ENCODE data around the gene ARRDC4. TPM values are rescaled to one million over a fixed set of nuclear protein-coding genes. Genes with fewer than 3 reads are reported as not detected.

ARRDC4 gene
- total RNA-seq, 1 experiment from 2014 or later, result 7.1 TPM

GRCh38 chr15:98009169-98009568 lies 48.7 kb downstream of the ARRDC4 start:
- POLR2A ChIA-PET (ENCODE audit: unreplicated experiment), result no interaction called here
- intact Hi-C loops (cut with micrococcal nuclease), result no loop called here
- DNase-seq, result no peak
- Histone ChIP-seq H3K4me1 (ENCODE audit: insufficient read depth, low read length) (peaks cover 2% of the 10 kb centered on the region), H3K36me3 (ENCODE audit: low read depth, low read length) (no peaks in the 10 kb centered on the region), H3K27ac (ENCODE audit: low read length) (no peak overlapping the region), H3F3A (ENCODE audit: low read length, unreplicated experiment) (no peaks in the 10 kb centered on the region), H3K9me3 (ENCODE audit: low read length) (no peaks in the 10 kb centered on the region), H2AFZ (ENCODE audit: low read length) (no peak overlapping the region), H3K4me2 (ENCODE audit: low read length) (no peak overlapping the region), H3K9ac (ENCODE audit: low read length) (no peak overlapping the region), H3K4me3 (ENCODE audit: low read length) (no peak overlapping the region), H4K20me1 (ENCODE audit: low read length) (no peaks in the 10 kb centered on the region), H3K27me3 (ENCODE audit: low read length) (peaks cover 26% of the 10 kb centered on the region), H3K79me2 (ENCODE audit: low read length) (no peaks in the 10 kb centered on the region), H3K9me2 (replicated peaks; ENCODE audit: low read length) (no peaks in the 10 kb centered on the region)
- no peak for ATAC-seq
- no peak for TF ChIP-seq CTCF (conservative IDR thresholded peaks at IDR 0.05; ENCODE audit: low read depth, low read length)
- TF ChIP-seq EZH2phosphoT487 (IDR thresholded peaks at IDR 0.05; ENCODE audit: borderline replicate concordance, low read length), result no peak
- TF ChIP-seq EZH2 (IDR thresholded peaks at IDR 0.05; ENCODE audit: low read length, unreplicated experiment), result no peak
- CTCF ChIA-PET, result no interaction called here
- no TSS peak for BruUV-seq (replicated peaks)

GRCh38 chr15:98009971-98010370 lies 49.5 kb downstream of the ARRDC4 start:
- Histone ChIP-seq H3K4me2 (ENCODE audit: low read length) (no peak overlapping the region), H3K79me2 (ENCODE audit: low read length) (no peaks in the 10 kb centered on the region), H4K20me1 (ENCODE audit: low read length) (no peaks in the 10 kb centered on the region), H3K36me3 (ENCODE audit: low read depth, low read length) (no peaks in the 10 kb centered on the region), H3K4me3 (ENCODE audit: low read length) (no peak overlapping the region), H3K9ac (ENCODE audit: low read length) (no peak overlapping the region), H3K4me1 (ENCODE audit: insufficient read depth, low read length) (no peaks in the 10 kb centered on the region), H3K27me3 (ENCODE audit: low read length) (peaks cover 32% of the 10 kb centered on the region), H2AFZ (ENCODE audit: low read length) (no peak overlapping the region), H3F3A (ENCODE audit: low read length, unreplicated experiment) (no peaks in the 10 kb centered on the region), H3K9me3 (ENCODE audit: low read length) (no peaks in the 10 kb centered on the region), H3K27ac (ENCODE audit: low read length) (no peak overlapping the region), H3K9me2 (replicated peaks; ENCODE audit: low read length) (no peaks in the 10 kb centered on the region)
- intact Hi-C loops (cut with micrococcal nuclease), result no loop called here
- ChIA-PET CTCF (no interaction called here), POLR2A (ENCODE audit: unreplicated experiment) (no interaction called here)
- DNase-seq (no peak), ATAC-seq (no peak)
- no TSS peak for BruUV-seq (replicated peaks)
- TF ChIP-seq CTCF (conservative IDR thresholded peaks at IDR 0.05; ENCODE audit: low read depth, low read length) (no peak), EZH2phosphoT487 (IDR thresholded peaks at IDR 0.05; ENCODE audit: borderline replicate concordance, low read length) (no peak), EZH2 (IDR thresholded peaks at IDR 0.05; ENCODE audit: low read length, unreplicated experiment) (no peak)

- intact Hi-C loops (cut with micrococcal nuclease), result no loop called here
- Histone ChIP-seq H4K20me1 (ENCODE audit: low read length) (no peaks in the 10 kb centered on the region), H3K9me3 (ENCODE audit: low read length) (no peaks in the 10 kb centered on the region), H3K27me3 (ENCODE audit: low read length) (peaks cover 53% of the 10 kb centered on the region), H3K36me3 (ENCODE audit: low read depth, low read length) (no peaks in the 10 kb centered on the region), H3K9ac (ENCODE audit: low read length) (no peak overlapping the region), H3K79me2 (ENCODE audit: low read length) (no peaks in the 10 kb centered on the region), H3K4me2 (ENCODE audit: low read length) (no peak overlapping the region), H3F3A (ENCODE audit: low read length, unreplicated experiment) (no peaks in the 10 kb centered on the region), H3K9me2 (replicated peaks; ENCODE audit: low read length) (no peaks in the 10 kb centered on the region), H3K27ac (ENCODE audit: low read length) (no peak overlapping the region), H3K4me1 (ENCODE audit: insufficient read depth, low read length) (no peaks in the 10 kb centered on the region), H2AFZ (ENCODE audit: low read length) (no peak overlapping the region), H3K4me3 (ENCODE audit: low read length) (no peak overlapping the region)
- ATAC-seq, result no peak
- no peak for DNase-seq
- ChIA-PET POLR2A (ENCODE audit: unreplicated experiment) (no interaction called here), CTCF (no interaction called here)
- TF ChIP-seq EZH2phosphoT487 (IDR thresholded peaks at IDR 0.05; ENCODE audit: borderline replicate concordance, low read length) (no peak), CTCF (conservative IDR thresholded peaks at IDR 0.05; ENCODE audit: low read depth, low read length) (no peak), EZH2 (IDR thresholded peaks at IDR 0.05; ENCODE audit: low read length, unreplicated experiment) (no peak)
- BruUV-seq (replicated peaks), result no TSS peak
These were observed 51.9 kb downstream of the ARRDC4 start for GRCh38 chr15:98012354-98012753.
